ENCODE measurements around the gene HCAR3. TPM values are rescaled to one million over a fixed set of nuclear protein-coding genes. Genes with fewer than 3 reads are reported as not detected.

The HCAR3 gene
- total and polyA plus RNA-seq, 2 experiments from 2014 or later: not detected

DNA sequence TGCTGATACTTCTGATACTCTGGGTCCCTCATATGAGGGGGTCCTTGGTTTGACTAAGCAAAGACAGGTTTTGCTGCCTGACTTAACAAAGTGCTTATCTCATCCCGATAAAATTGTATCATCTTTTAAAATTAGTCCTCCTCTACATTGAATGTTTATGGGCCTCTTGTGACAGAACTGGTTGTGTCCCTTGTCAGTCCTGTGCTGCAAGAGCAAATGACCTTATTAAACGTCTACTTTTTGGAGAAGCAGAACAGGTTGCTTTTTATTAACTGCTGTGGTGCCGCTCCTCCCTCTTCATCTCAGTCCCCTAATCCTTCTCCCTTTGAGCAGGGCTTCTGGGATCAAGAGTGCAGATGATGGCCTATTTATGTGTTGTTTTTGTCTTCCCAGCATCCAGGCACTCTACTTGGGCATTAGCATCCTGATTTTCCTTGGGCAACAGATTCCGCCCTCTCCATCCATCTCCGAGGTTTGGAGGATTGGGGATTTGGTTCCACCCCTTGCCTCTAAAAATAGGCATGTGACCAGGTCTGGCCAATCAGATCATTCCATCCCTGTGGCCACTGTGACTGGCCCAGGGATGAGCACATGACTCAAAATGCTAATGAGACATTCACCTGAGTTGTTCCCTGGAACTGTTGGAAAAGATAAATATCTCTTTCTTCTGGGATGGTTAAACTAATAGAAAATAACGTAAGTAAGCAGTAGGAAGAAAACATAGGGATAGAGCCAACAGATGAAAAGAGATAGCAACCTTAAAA lies 33.1 kb upstream of the HCAR3 start:
- Histone ChIP-seq H3K27ac (no peak overlapping the region), H3K27me3 (no peaks in the 10 kb centered on the region), H3K4me1 (ENCODE audit: low read depth) (peaks cover 8% of the 10 kb centered on the region), H3K36me3 (peaks cover 7% of the 10 kb centered on the region), H3K4me3 (no peak overlapping the region), H3K9me3 (ENCODE audit: low read depth) (no peaks in the 10 kb centered on the region)
- TF ChIP-seq, protein P1, sequence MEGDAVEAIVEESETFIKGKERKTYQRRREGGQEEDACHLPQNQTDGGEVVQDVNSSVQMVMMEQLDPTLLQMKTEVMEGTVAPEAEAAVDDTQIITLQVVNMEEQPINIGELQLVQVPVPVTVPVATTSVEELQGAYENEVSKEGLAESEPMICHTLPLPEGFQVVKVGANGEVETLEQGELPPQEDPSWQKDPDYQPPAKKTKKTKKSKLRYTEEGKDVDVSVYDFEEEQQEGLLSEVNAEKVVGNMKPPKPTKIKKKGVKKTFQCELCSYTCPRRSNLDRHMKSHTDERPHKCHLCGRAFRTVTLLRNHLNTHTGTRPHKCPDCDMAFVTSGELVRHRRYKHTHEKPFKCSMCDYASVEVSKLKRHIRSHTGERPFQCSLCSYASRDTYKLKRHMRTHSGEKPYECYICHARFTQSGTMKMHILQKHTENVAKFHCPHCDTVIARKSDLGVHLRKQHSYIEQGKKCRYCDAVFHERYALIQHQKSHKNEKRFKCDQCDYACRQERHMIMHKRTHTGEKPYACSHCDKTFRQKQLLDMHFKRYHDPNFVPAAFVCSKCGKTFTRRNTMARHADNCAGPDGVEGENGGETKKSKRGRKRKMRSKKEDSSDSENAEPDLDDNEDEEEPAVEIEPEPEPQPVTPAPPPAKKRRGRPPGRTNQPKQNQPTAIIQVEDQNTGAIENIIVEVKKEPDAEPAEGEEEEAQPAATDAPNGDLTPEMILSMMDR (IDR thresholded peaks at IDR 0.05; ENCODE audit: low read depth, low read length): no peak
- no peak for DNase-seq (ENCODE audit: low read depth in 1 of 2, low spot score in 1 of 2)

DNA sequence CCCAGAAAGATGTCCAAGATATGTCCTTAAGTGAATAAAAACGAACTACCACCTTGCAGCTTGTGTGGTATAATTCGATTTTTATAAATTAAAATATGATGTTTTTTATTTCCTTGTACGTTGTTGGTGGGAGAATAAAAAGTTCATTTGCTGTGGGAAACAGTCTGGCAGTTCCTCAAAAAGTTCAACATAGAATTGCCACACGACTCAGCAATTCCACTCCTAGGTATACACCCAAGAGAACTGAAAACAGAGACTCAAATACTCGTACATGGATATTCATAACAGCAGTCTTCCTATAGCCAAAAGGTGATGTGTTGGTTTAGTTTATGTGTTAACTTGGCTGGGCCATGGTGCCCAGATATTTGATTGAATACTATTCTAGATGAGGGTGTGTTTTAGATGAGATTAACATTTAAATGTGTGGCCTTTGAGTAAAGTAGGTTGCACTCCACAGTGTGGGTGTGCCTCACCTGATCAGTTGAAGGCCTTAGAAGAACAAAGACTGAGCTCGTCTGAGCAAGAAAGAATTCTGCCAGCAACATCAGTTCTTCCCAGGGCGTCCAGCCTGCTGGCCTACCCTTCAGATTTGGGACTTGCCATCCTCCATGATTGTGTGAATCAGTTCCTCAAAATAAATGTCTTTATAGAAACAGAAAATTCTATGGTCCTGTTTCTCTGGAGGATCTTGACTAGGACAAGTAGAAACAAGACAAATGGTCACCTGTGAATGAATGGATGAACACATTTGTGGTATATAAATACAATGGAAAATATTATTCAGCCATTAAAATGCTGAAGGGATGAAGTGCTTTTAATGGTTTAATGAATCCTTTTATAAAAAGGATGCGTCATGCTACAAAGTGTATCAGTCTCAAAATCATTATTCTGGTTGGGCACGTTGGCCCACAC lies 30.9 kb upstream of the HCAR3 start:
- no peak for DNase-seq (ENCODE audit: low read depth in 1 of 2, low spot score in 1 of 2)
- Histone ChIP-seq H3K4me3 (no peak overlapping the region), H3K4me1 (ENCODE audit: low read depth) (no peaks in the 10 kb centered on the region), H3K36me3 (no peaks in the 10 kb centered on the region), H3K9me3 (ENCODE audit: low read depth) (no peaks in the 10 kb centered on the region), H3K27me3 (no peaks in the 10 kb centered on the region), H3K27ac (no peak overlapping the region)
- TF ChIP-seq, protein P1 (IDR thresholded peaks at IDR 0.05; ENCODE audit: low read depth, low read length): no peak

DNA sequence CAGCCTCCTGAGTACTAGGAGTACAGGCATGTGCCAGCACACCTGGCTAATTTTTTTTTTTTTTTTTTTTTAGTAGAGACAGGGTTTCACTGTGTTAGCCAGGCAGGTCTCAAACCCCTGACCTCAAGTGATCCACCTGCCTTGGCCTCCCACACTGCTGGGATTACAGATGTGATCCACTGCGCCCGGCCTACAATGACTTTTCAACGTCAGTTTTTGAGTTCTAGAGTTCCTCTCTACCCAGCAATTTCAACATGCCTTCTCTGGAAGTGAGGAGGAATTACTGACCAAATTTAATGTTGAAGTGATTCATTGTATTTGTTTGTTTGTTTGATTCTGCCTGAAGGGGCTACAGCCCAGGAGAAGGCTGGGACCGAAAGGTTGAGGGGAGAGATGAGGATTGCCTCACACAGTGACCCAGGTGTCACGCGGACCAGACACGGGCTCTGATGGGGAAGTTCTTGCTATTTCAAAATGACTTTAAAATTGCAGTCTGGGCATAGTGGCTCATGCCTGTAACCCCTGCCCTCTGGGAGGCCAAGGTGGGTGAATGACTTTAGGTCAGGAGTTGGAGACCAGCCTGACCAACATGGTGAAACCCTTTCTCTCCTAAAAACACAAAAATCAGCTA lies 27.4 kb upstream of the HCAR3 start:
- Histone ChIP-seq H3K36me3 (no peaks in the 10 kb centered on the region), H3K27me3 (no peaks in the 10 kb centered on the region), H3K4me1 (ENCODE audit: low read depth) (no peaks in the 10 kb centered on the region), H3K9me3 (ENCODE audit: low read depth) (no peaks in the 10 kb centered on the region), H3K4me3 (no peak overlapping the region), H3K27ac (no peak overlapping the region)
- no peak for DNase-seq (ENCODE audit: low read depth in 1 of 2, low spot score in 1 of 2)
- TF ChIP-seq, protein P1 (IDR thresholded peaks at IDR 0.05; ENCODE audit: low read depth, low read length): no peak

DNA sequence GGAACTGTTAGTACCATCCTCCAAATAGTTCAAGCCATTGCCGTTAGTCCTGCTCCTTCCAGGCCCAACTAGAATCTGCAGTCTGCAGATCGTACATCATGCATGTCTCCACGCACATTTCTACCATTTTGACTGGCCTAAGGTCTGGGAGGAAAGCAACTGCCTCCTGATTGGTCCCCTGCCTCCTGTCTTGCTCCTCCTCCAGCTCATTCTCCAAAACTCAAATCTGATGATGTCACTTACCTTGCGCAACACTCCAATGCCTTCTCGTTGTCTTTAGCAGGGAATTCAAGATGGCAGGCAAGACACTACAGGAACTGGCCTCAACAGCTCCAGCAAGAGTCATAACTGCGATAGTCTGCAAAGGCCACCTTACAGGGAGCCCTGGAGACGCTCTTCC lies 23.7 kb upstream of the HCAR3 start:
- Histone ChIP-seq H3K9me3 (ENCODE audit: low read depth) (no peaks in the 10 kb centered on the region), H3K27me3 (no peaks in the 10 kb centered on the region), H3K4me3 (no peak overlapping the region), H3K27ac (no peak overlapping the region), H3K4me1 (ENCODE audit: low read depth) (no peaks in the 10 kb centered on the region), H3K36me3 (no peaks in the 10 kb centered on the region)
- TF ChIP-seq, protein P1 (IDR thresholded peaks at IDR 0.05; ENCODE audit: low read depth, low read length): no peak
- DNase-seq (ENCODE audit: low read depth in 1 of 2, low spot score in 1 of 2): peak in 1 of 2 donors; percentile 9

DNA sequence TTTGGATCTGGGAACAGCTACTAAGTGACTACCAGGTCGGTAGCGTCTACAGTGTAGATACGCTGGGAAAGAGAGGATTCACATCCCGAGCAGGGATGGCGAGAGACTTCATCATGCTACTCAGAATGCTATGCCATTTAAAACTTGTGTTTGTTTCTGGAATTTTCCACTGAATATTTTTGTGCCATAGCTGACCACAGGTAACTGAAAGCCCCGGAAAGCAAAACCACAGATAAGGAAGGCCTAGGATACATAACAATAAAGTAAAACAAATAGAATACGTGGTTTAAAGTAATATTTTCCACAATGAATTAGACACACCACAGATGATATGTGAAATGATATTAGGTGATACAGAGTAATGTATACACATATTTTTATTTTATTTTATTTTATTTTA lies 22.0 kb upstream of the HCAR3 start:
- H3K27me3 ChIP-seq: no peaks in the 10 kb centered on the region
- H3K27ac ChIP-seq: no peak overlapping the region
- TF ChIP-seq, protein P1 (IDR thresholded peaks at IDR 0.05; ENCODE audit: low read depth, low read length): no peak
- H3K9me3 ChIP-seq (ENCODE audit: low read depth): no peaks in the 10 kb centered on the region
- H3K4me1 ChIP-seq (ENCODE audit: low read depth): no peaks in the 10 kb centered on the region
- peak in 1 of 2 donors; percentile 38 for DNase-seq (ENCODE audit: low read depth in 1 of 2, low spot score in 1 of 2)
- no peaks in the 10 kb centered on the region for H3K36me3 ChIP-seq
- no peak overlapping the region for H3K4me3 ChIP-seq

Measured in cardiac muscle cell (in vitro differentiated cells and primary cell).